Spleen (tissue), 7 donors: ENCODE results near the gene MAP3K14.
A peak's percentile ranks its signal among the peaks of the same experiment; 100 is the strongest.

Experiments
- CTCF ChIP-seq, 11 experiments: fragments of 200-600 bp in 7 of 11; fragments of 450-650 bp in 4 of 11; sonication (generic) in 4 of 11; IDR thresholded peaks in 8 of 11; conservative IDR thresholded peaks in 3 of 11; 1 replicate in 7 of 11; 2 replicates in 4 of 11; pipeline versions ENCODE4 v1.4.0 to v1.8.0; 2016 to 2021; ENCODE audit warnings: antibody characterized with exemption in 11 of 11, inconsistent platforms in 4 of 11, mild to moderate bottlenecking in 1 of 11
- POLR2AphosphoS5 ChIP-seq, 3 donors: sonication (generic); formaldehyde crosslinking; IDR thresholded peaks; one replicate each; pipeline ENCODE4 v1.5.1; 2017; ENCODE audit warnings: antibody characterized with exemption in 3 of 3
- donor health status: DM: no; HTN: no; CAD: no; lungs with moderate emphysema.
- donor health status: DM: no; HTN: no; CAD: no.
- donor health status: DM: no; HTN: no; CAD: no.

GRCh38 chr17:45234641-45235415 is 82.0 kb downstream of the MAP3K14 start:
- TF ChIP-seq CTCF (IDR thresholded peaks at IDR 0.05 in 8 of 11, conservative IDR thresholded peaks at IDR 0.05 in 3 of 11) (peak in 5 of 11 experiments; percentile 27 to 46 (median 30)), POLR2AphosphoS5 (IDR thresholded peaks at IDR 0.05) (no peak)
